Measurements from ENCODE around the gene HABP4.
"Not testable (repeated sequence)": the region's sequence is repeated elsewhere in the genome, so short reads cannot be mapped to it uniquely, and the experiment has no call there.

The HABP4 gene

GRCh38 chr9:96501633-96502538, 51.9 kb downstream of the HABP4 start:
- CTCF ChIA-PET = no interaction called here
- DNase-seq (ENCODE audit: extremely low spot score) = no peak
- POLR2A ChIA-PET = no interaction called here
- TF ChIP-seq ARNT (IDR thresholded peaks at IDR 0.05) = no peak
- TF ChIP-seq SP1 (IDR thresholded peaks at IDR 0.05) = no peak
- TF ChIP-seq ZNF384 (IDR thresholded peaks at IDR 0.05) = no peak
- no peak for TF ChIP-seq PKNOX1 (IDR thresholded peaks at IDR 0.05)
- no peak for TF ChIP-seq L3MBTL2 (conservative IDR thresholded peaks at IDR 0.05)
- no peak for TF ChIP-seq ELF4 (IDR thresholded peaks at IDR 0.05)
- TF ChIP-seq TARDBP (IDR thresholded peaks at IDR 0.05) = no peak
- no peak for TF ChIP-seq FOXA1 (IDR thresholded peaks at IDR 0.05)
- TF ChIP-seq FOXK2 (IDR thresholded peaks at IDR 0.05) = no peak
- no peak for TF ChIP-seq HDGF (IDR thresholded peaks at IDR 0.05; ENCODE audit: borderline replicate concordance)
- no peak for TF ChIP-seq CTBP1 (IDR thresholded peaks at IDR 0.05; ENCODE audit: borderline replicate concordance)
- no peak for TF ChIP-seq SUZ12 (IDR thresholded peaks at IDR 0.05)
- no peak for TF ChIP-seq LEF1 (IDR thresholded peaks at IDR 0.05; ENCODE audit: borderline replicate concordance)
- no peak for TF ChIP-seq FOXM1 (IDR thresholded peaks at IDR 0.05; ENCODE audit: borderline replicate concordance)
- TF ChIP-seq NFRKB (IDR thresholded peaks at IDR 0.05) = no peak
- TF ChIP-seq BHLHE40 (IDR thresholded peaks at IDR 0.05; ENCODE audit: borderline replicate concordance) = no peak

GRCh38 chr9:96502539-96503373, 52.8 kb downstream of the HABP4 start:
- POLR2A ChIA-PET = no interaction called here
- DNase-seq (ENCODE audit: extremely low spot score) = no peak
- CTCF ChIA-PET = no interaction called here
- no peak for TF ChIP-seq SP1 (IDR thresholded peaks at IDR 0.05)
- TF ChIP-seq SUZ12 (IDR thresholded peaks at IDR 0.05) = no peak
- no peak for TF ChIP-seq HDGF (IDR thresholded peaks at IDR 0.05; ENCODE audit: borderline replicate concordance)
- no peak for TF ChIP-seq ZNF384 (IDR thresholded peaks at IDR 0.05)
- TF ChIP-seq TARDBP (IDR thresholded peaks at IDR 0.05) = no peak
- no peak for TF ChIP-seq ELF4 (IDR thresholded peaks at IDR 0.05)
- no peak for TF ChIP-seq L3MBTL2 (conservative IDR thresholded peaks at IDR 0.05)
- TF ChIP-seq FOXA1 (IDR thresholded peaks at IDR 0.05) = no peak
- TF ChIP-seq PKNOX1 (IDR thresholded peaks at IDR 0.05) = no peak
- TF ChIP-seq BHLHE40 (IDR thresholded peaks at IDR 0.05; ENCODE audit: borderline replicate concordance) = no peak
- TF ChIP-seq FOXK2 (IDR thresholded peaks at IDR 0.05) = no peak
- no peak for TF ChIP-seq CTBP1 (IDR thresholded peaks at IDR 0.05; ENCODE audit: borderline replicate concordance)
- TF ChIP-seq FOXM1 (IDR thresholded peaks at IDR 0.05; ENCODE audit: borderline replicate concordance) = no peak

GRCh38 chr9:96503374-96503748, 53.4 kb downstream of the HABP4 start:
- POLR2A ChIA-PET = not testable (repeated sequence)

GRCh38 chr9:96503918-96504317, 53.9 kb downstream of the HABP4 start:
- CTCF ChIA-PET = no interaction called here
- no peak for DNase-seq (ENCODE audit: extremely low spot score)
- POLR2A ChIA-PET = no interaction called here
- TF ChIP-seq CTBP1 (IDR thresholded peaks at IDR 0.05; ENCODE audit: borderline replicate concordance) (no peak), SP1 (IDR thresholded peaks at IDR 0.05) (no peak), ARNT (IDR thresholded peaks at IDR 0.05) (no peak), ZNF384 (IDR thresholded peaks at IDR 0.05) (no peak), FOXA1 (IDR thresholded peaks at IDR 0.05) (no peak), PKNOX1 (IDR thresholded peaks at IDR 0.05) (no peak), BHLHE40 (IDR thresholded peaks at IDR 0.05; ENCODE audit: borderline replicate concordance) (no peak), NFRKB (IDR thresholded peaks at IDR 0.05) (no peak), ELF4 (IDR thresholded peaks at IDR 0.05) (no peak), LEF1 (IDR thresholded peaks at IDR 0.05; ENCODE audit: borderline replicate concordance) (no peak)

More at GRCh38 chr9:96503374-96503748, 53.4 kb downstream of the HABP4 start:
- DNase-seq (ENCODE audit: extremely low spot score); CTCF ChIA-PET: not testable (repeated sequence)

GRCh38 chr9:96505316-96505991, 55.5 kb downstream of the HABP4 start:
- no peak for DNase-seq (ENCODE audit: extremely low spot score)
- TF ChIP-seq SUZ12 (IDR thresholded peaks at IDR 0.05) (no peak), L3MBTL2 (conservative IDR thresholded peaks at IDR 0.05) (no peak), FOXA1 (IDR thresholded peaks at IDR 0.05) (no peak), SP1 (IDR thresholded peaks at IDR 0.05) (no peak), ARNT (IDR thresholded peaks at IDR 0.05) (no peak), TARDBP (IDR thresholded peaks at IDR 0.05) (no peak), BHLHE40 (IDR thresholded peaks at IDR 0.05; ENCODE audit: borderline replicate concordance) (no peak), CTBP1 (IDR thresholded peaks at IDR 0.05; ENCODE audit: borderline replicate concordance) (no peak), NFRKB (IDR thresholded peaks at IDR 0.05) (no peak), FOXK2 (IDR thresholded peaks at IDR 0.05) (no peak), HDGF (IDR thresholded peaks at IDR 0.05; ENCODE audit: borderline replicate concordance) (no peak), LEF1 (IDR thresholded peaks at IDR 0.05; ENCODE audit: borderline replicate concordance) (no peak)
- ChIA-PET POLR2A (no interaction called here), CTCF (interaction anchor here (0.6 kb wide), 1 partner anchor 53 kb away, joined by 3 read pairs; no protein-coding TSS in a partner anchor)

All from HEK293T (cell line).